ENCODE measurements around the gene ANKRD9.

ANKRD9 gene

GRCh38 chr14:102498678-102499265 is 10.8 kb downstream of the ANKRD9 start:
- DNase-seq (ENCODE audit: low read depth) = no peak

GRCh38 chr14:102497998-102498677 is 11.4 kb downstream of the ANKRD9 start:
- no peak for DNase-seq (ENCODE audit: low read depth)

GRCh38 chr14:102496958-102497744 is 12.4 kb downstream of the ANKRD9 start:
- no peak for DNase-seq (ENCODE audit: low read depth)

- DNase-seq (ENCODE audit: low read depth) = no peak
Measured at GRCh38 chr14:102496331-102496691, 13.3 kb downstream of the ANKRD9 start.

- no peak for DNase-seq (ENCODE audit: low read depth)
Measured at GRCh38 chr14:102495491-102496330, 13.9 kb downstream of the ANKRD9 start.

- DNase-seq (ENCODE audit: low read depth) = no peak
Measured at GRCh38 chr14:102493585-102493984, 16.0 kb downstream of the ANKRD9 start.

GRCh38 chr14:102493096-102493495 is 16.5 kb downstream of the ANKRD9 start:
- DNase-seq (ENCODE audit: low read depth) = no peak

- DNase-seq (ENCODE audit: low read depth) = no peak
Measured at GRCh38 chr14:102492531-102492910, 17.1 kb downstream of the ANKRD9 start.

GRCh38 chr14:102491786-102492530 is 17.6 kb downstream of the ANKRD9 start:
- DNase-seq (ENCODE audit: low read depth) = no peak

- no peak for DNase-seq (ENCODE audit: low read depth)
Measured at GRCh38 chr14:102491366-102491765, 18.2 kb downstream of the ANKRD9 start.

- DNase-seq (ENCODE audit: low read depth) = no peak
Measured at GRCh38 chr14:102490456-102490855, 19.1 kb downstream of the ANKRD9 start.

- peak; percentile 58 for DNase-seq (ENCODE audit: low read depth)
Measured at GRCh38 chr14:102487204-102487577, 22.4 kb downstream of the ANKRD9 start.

- DNase-seq (ENCODE audit: low read depth) = no peak
Measured at GRCh38 chr14:102486513-102487203, 22.9 kb downstream of the ANKRD9 start.

GRCh38 chr14:102485693-102486512 is 23.7 kb downstream of the ANKRD9 start:
- no peak for DNase-seq (ENCODE audit: low read depth)

GRCh38 chr14:102484316-102484715 is 25.3 kb downstream of the ANKRD9 start:
- no peak for DNase-seq (ENCODE audit: low read depth)

- peak; percentile 51 for DNase-seq (ENCODE audit: low read depth)
Measured at GRCh38 chr14:102481791-102482238, 27.8 kb downstream of the ANKRD9 start.

- no peak for DNase-seq (ENCODE audit: low read depth)
Measured at GRCh38 chr14:102481371-102481770, 28.2 kb downstream of the ANKRD9 start.

GRCh38 chr14:102479777-102480176 is 29.8 kb downstream of the ANKRD9 start:
- DNase-seq (ENCODE audit: low read depth) = no peak

- no peak for DNase-seq (ENCODE audit: low read depth)
Measured at GRCh38 chr14:102479107-102479506, 30.5 kb downstream of the ANKRD9 start.

GRCh38 chr14:102474934-102475333 is 34.6 kb downstream of the ANKRD9 start:
- no peak for DNase-seq (ENCODE audit: low read depth)
